Gastroesophageal sphincter (tissue), 4 donors: ENCODE data around the gene PRR5L. TPM values are rescaled to one million over a fixed set of nuclear protein-coding genes. Genes with fewer than 3 reads are reported as not detected.

Experiments used
- ATAC-seq: fragments of 150-250 bp; one replicate; pipeline ENCODE4 v1.9.1; 2016; ENCODE audit warnings: mild to moderate bottlenecking, moderate library complexity
- H3K27ac ChIP-seq, 4 donors: fragments of 200-600 bp; sonication (generic) in 3 of 4; 1 replicate in 3 of 4; 2 replicates in 1 of 4; pipeline ENCODE4 v1.5.1; 2016 to 2019
- H3K27me3 ChIP-seq: fragments of 200-600 bp; sonication (generic); one replicate; pipeline ENCODE4 v1.5.1; 2019
- H3K36me3 ChIP-seq, 2 donors: fragments of 200-600 bp; sonication (generic); one replicate each; pipeline ENCODE4 v1.5.1; 2019; ENCODE audit warnings: control low read depth in 1 of 2
- H3K4me1 ChIP-seq, 3 donors: fragments of 200-600 bp; sonication (generic); 1 replicate in 2 of 3; 2 replicates in 1 of 3; pipeline ENCODE4 v1.5.1; 2016 to 2019; ENCODE audit warnings: control low read depth in 2 of 3
- H3K4me3 ChIP-seq, 2 donors: fragments of 200-600 bp; sonication (generic); one replicate each; pipeline ENCODE4 v1.5.1; 2019; ENCODE audit warnings: mild to moderate bottlenecking in 1 of 2, moderate library complexity in 1 of 2
- H3K9me3 ChIP-seq, 3 donors: fragments of 200-600 bp; sonication (generic); one replicate each; pipeline ENCODE4 v1.5.1; 2017 to 2019; ENCODE audit warnings: control low read depth in 2 of 3
- EP300 ChIP-seq: sonication (generic); formaldehyde crosslinking; IDR thresholded peaks from one replicate; pipeline ENCODE4 v1.6.1; 2017; ENCODE audit warnings: antibody characterized with exemption, mild to moderate bottlenecking
- POLR2A ChIP-seq, 2 donors: fragments of 450-650 bp; IDR thresholded peaks; one replicate each; pipeline ENCODE4 v1.6.1; 2017; ENCODE audit warnings: antibody characterized with exemption in 2 of 2, mild to moderate bottlenecking in 2 of 2, moderate library complexity in 1 of 2
- POLR2AphosphoS5 ChIP-seq: sonication (generic); formaldehyde crosslinking; IDR thresholded peaks from one replicate; pipeline ENCODE4 v1.6.1; 2017; ENCODE audit warnings: antibody characterized with exemption
- WGBS, 2 donors: methylation state at CpG; one replicate each; pipeline ENCODE4 v1.1.5; 2018; ENCODE audit warnings: low coverage in 1 of 2; 5-methylcytosine and 5-hydroxymethylcytosine counted together
- total RNA-seq, 4 donors: library from RNA; depleted of rRNA; stranded (reverse); fragments of >200 nt; gene quantifications; one replicate each; pipeline ENCODE4 v1.1.0, GENCODE V29; 2016
- TF ChIP-seq, protein P1 (sequence below), 4 experiments: fragments of 200-600 bp in 2 of 4; fragments of 450-650 bp in 2 of 4; sonication (generic) in 1 of 4; IDR thresholded peaks; one replicate each; pipeline ENCODE4 v1.5.1; 2017 to 2019; ENCODE audit warnings: antibody characterized with exemption in 4 of 4, mild to moderate bottlenecking in 2 of 4, moderate library complexity in 2 of 4

The PRR5L gene
- total RNA-seq, 4 donors from 2014 or later, result 2.8 to 9.7 (median 7.5) TPM

DNA sequence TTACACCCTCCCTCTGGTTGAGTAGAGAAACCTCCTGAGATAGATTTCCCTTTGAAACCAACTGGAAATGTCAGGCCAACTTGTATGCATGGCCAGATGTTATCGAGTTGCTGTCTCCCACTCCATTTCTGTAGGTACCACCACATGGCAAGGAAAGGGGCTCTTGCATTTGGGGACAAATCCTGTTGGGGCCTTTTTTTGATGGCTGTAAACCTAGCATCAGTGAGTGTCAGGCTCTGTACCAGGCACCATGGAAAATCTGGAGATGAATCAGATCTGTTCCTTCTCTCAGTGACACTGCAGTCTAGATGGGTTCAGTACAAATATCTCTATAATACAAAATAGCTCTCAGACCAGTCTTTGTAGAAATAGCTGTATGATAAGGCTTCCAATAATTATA is 155.6 kb downstream of the PRR5L start:
- H3K27ac ChIP-seq, result no peak overlapping the region
- H3K27me3 ChIP-seq, result no peaks in the 10 kb centered on the region
- no peak for ATAC-seq
- H3K4me1 ChIP-seq, result peaks cover 0 to 45% (median 7%) of the 10 kb centered on the region in 3 donors
- H3K4me3 ChIP-seq, result no peak overlapping the region
- no peaks in the 10 kb centered on the region for H3K9me3 ChIP-seq
- no peak for TF ChIP-seq POLR2AphosphoS5
- TF ChIP-seq POLR2A (IDR thresholded peaks at IDR 0.05), result no peak
- TF ChIP-seq, protein P1, sequence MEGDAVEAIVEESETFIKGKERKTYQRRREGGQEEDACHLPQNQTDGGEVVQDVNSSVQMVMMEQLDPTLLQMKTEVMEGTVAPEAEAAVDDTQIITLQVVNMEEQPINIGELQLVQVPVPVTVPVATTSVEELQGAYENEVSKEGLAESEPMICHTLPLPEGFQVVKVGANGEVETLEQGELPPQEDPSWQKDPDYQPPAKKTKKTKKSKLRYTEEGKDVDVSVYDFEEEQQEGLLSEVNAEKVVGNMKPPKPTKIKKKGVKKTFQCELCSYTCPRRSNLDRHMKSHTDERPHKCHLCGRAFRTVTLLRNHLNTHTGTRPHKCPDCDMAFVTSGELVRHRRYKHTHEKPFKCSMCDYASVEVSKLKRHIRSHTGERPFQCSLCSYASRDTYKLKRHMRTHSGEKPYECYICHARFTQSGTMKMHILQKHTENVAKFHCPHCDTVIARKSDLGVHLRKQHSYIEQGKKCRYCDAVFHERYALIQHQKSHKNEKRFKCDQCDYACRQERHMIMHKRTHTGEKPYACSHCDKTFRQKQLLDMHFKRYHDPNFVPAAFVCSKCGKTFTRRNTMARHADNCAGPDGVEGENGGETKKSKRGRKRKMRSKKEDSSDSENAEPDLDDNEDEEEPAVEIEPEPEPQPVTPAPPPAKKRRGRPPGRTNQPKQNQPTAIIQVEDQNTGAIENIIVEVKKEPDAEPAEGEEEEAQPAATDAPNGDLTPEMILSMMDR (IDR thresholded peaks at IDR 0.05), result no peak
- no peak for TF ChIP-seq EP300
- no peaks in the 10 kb centered on the region for H3K36me3 ChIP-seq
- WGBS, 2 donors, result 100% methylated on average over 1 of the region's 1 CpG

DNA sequence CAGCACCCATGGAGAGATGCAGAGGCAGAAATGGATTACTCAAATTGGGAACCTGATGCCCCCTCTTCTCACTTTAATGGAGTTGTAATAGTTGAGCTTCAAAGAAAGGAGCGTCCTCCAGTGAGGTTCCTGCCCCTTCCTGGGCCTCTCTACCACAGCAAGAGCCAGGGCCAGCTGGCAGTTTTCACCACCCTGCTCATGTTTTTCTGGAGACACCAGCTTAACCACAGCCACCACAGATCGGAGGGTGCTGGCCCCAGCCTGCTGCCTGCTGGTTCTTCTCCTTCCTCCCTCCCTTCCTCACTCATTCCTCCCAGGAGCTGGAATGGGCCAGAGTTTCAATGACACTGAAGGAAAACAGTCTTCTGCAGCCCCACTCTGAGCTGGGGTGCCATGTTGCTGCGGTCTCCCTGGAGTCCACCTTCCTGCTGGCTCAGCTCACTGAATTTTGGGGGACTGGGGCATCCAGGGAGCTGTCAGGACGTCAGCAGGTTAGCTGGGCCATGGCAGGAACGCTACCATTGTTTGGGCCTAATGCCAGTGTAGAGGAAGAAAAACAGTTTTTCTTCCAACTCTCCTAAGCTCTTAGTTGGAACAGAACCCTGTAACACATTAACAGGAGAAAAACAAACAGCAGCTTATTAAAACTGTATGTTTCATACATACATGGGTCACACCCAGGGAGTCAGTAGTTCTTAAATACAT is 156.3 kb downstream of the PRR5L start:
- no peaks in the 10 kb centered on the region for H3K36me3 ChIP-seq
- H3K27ac ChIP-seq, result no peak overlapping the region
- H3K4me3 ChIP-seq, result no peak overlapping the region
- no peak for TF ChIP-seq POLR2AphosphoS5
- TF ChIP-seq, protein P1 (IDR thresholded peaks at IDR 0.05), result no peak
- no peak for TF ChIP-seq POLR2A (IDR thresholded peaks at IDR 0.05)
- no peak for TF ChIP-seq EP300
- 46% methylated on average over 3 of the region's 5 CpGs; no CpG with 5 or more reads in 1 of the 2 donors for WGBS, 2 donors
- H3K27me3 ChIP-seq, result no peaks in the 10 kb centered on the region
- H3K4me1 ChIP-seq, result peaks cover 0 to 50% (median 9%) of the 10 kb centered on the region in 3 donors
- no peak for ATAC-seq
- no peaks in the 10 kb centered on the region for H3K9me3 ChIP-seq

DNA sequence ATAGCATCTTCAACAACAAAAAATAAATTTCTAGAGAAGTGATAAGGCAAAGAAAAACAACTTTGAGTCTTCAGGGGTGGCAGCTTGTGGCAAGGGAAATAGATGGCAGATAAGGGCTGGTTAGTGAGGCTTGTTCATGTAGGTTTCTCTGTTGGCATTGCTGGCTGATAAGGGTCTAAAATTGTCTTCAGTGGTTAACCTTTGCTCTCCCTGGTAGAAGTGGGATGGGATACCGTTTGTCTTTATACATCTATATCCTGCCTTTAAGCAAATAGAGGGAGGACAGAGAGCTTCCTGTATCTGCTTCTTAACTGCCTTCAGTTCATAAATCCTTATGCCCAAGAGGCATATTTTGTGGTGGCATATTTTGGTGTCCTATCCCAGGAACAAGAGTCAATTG is 156.9 kb downstream of the PRR5L start:
- H3K27me3 ChIP-seq, result no peaks in the 10 kb centered on the region
- no peak overlapping the region for H3K27ac ChIP-seq
- no peaks in the 10 kb centered on the region for H3K36me3 ChIP-seq
- H3K4me3 ChIP-seq, result no peak overlapping the region
- H3K4me1 ChIP-seq, result peaks cover 0 to 50% (median 9%) of the 10 kb centered on the region in 3 donors
- WGBS, 2 donors, result 47 to 89% methylated on average over 1 of the region's 1 CpG
- ATAC-seq, result no peak
- H3K9me3 ChIP-seq, result no peaks in the 10 kb centered on the region
- TF ChIP-seq POLR2A (IDR thresholded peaks at IDR 0.05) (no peak), POLR2AphosphoS5 (no peak), EP300 (no peak)
- TF ChIP-seq, protein P1 (IDR thresholded peaks at IDR 0.05), result no peak

DNA sequence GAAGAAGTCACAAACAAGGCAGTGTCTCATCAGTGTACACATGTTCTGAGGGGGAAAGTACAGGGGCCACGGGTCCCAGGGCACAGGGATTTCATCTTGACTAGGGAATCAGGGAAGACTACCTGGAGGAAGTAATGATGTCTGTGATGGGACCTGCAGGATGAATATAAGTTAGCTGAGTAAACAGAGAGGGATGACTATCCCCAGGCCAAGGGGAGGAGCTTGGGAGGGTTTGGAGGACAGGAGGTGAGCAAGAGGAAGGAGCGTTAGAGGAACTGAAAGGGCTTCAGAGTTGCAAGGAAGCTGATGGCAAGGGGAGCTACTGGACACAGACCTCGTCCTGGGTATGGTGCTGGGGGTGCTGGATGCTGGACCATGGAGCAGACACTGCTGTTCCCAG is 157.6 kb downstream of the PRR5L start:
- H3K4me3 ChIP-seq, result no peak overlapping the region
- peaks cover 0 to 50% (median 9%) of the 10 kb centered on the region in 3 donors for H3K4me1 ChIP-seq
- H3K27ac ChIP-seq, result no peak overlapping the region
- ATAC-seq, result no peak
- H3K9me3 ChIP-seq, result no peaks in the 10 kb centered on the region
- 68 to 93% methylated on average over 2 to 3 of the region's 3 CpGs for WGBS, 2 donors
- no peaks in the 10 kb centered on the region for H3K27me3 ChIP-seq
- TF ChIP-seq, protein P1 (IDR thresholded peaks at IDR 0.05), result no peak
- TF ChIP-seq POLR2A (IDR thresholded peaks at IDR 0.05), result no peak
- TF ChIP-seq EP300, result no peak
- no peak for TF ChIP-seq POLR2AphosphoS5
- H3K36me3 ChIP-seq, result no peaks in the 10 kb centered on the region

DNA sequence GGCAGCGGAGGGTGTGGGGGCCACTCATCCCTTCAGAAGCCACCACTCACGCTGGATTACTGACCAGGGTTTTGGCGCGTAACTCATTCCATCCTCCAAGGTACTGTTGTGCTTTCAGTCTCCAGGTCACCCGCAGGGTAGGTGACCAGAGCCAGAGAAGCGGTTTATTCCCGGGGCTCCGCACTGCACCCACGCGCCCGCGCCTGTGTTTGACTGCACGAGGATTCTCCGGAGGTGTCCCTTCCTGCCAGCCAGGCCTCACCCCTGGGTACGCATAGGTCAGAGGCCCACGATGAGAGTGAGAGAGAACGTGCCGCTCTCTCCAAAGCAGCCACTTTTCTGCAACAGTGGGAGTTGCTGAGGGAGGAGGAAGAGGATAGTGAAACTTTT is 158.5 kb downstream of the PRR5L start:
- Histone ChIP-seq H3K9me3 (no peaks in the 10 kb centered on the region), H3K4me1 (peaks cover 0 to 49% (median 9%) of the 10 kb centered on the region in 3 donors), H3K4me3 (no peak overlapping the region), H3K27ac (peak overlapping the region in 2 of 4 donors; percentile 73 to 74), H3K27me3 (no peaks in the 10 kb centered on the region), H3K36me3 (no peaks in the 10 kb centered on the region)
- 72 to 96% methylated on average over 3 to 9 of the region's 18 CpGs for WGBS, 2 donors
- TF ChIP-seq POLR2AphosphoS5 (no peak), EP300 (no peak), POLR2A (IDR thresholded peaks at IDR 0.05) (no peak)
- TF ChIP-seq, protein P1 (IDR thresholded peaks at IDR 0.05), result no peak
- no peak for ATAC-seq
